ENCODE results near the gene CLDN16. TPM values are rescaled to one million over a fixed set of nuclear protein-coding genes. Genes with fewer than 3 reads are reported as not detected.

CLDN16 gene
- polyA plus RNA-seq, 1 donor from 2014 or later, result not detected

GRCh38 chr3:190361791-190362190 is 26.2 kb upstream of the CLDN16 start:
- Histone ChIP-seq H3K4me2 (ENCODE audit: low read length) (no peak overlapping the region), H3K27me3 (ENCODE audit: insufficient read depth, low read depth, low read length) (no peaks in the 10 kb centered on the region), H3K27ac (ENCODE audit: low read length) (no peak overlapping the region), H3K9me3 (ENCODE audit: low read length) (no peaks in the 10 kb centered on the region), H3K9ac (ENCODE audit: low read length) (no peak overlapping the region), H2AFZ (ENCODE audit: low read depth, low read length) (no peak overlapping the region), H3K79me2 (replicated peaks; ENCODE audit: insufficient read depth, low read length) (no peaks in the 10 kb centered on the region), H3K9me2 (ENCODE audit: insufficient read depth, low read length) (no peaks in the 10 kb centered on the region), H3F3A (ENCODE audit: insufficient read depth, low read length, poor library complexity, severe bottlenecking) (no peaks in the 10 kb centered on the region), H3K36me3 (ENCODE audit: insufficient read depth, low read length) (no peaks in the 10 kb centered on the region), H4K20me1 (ENCODE audit: insufficient read depth) (no peaks in the 10 kb centered on the region), H3K4me3 (ENCODE audit: low read length) (no peak overlapping the region)
- TF ChIP-seq POLR2AphosphoS5 (IDR thresholded peaks at IDR 0.05) (no peak), SMC3 (conservative IDR thresholded peaks at IDR 0.05; ENCODE audit: poor library complexity) (no peak), EP300 (conservative IDR thresholded peaks at IDR 0.05; ENCODE audit: poor library complexity, severe bottlenecking) (no peak), MXI1 (conservative IDR thresholded peaks at IDR 0.05; ENCODE audit: poor library complexity, severe bottlenecking) (no peak), TAF1 (IDR thresholded peaks at IDR 0.05; ENCODE audit: low read depth) (no peak), EZH2 (IDR thresholded peaks at IDR 0.05; ENCODE audit: borderline replicate concordance, insufficient read depth, low read length, poor library complexity, severe bottlenecking) (no peak)
- TF ChIP-seq, protein P1, sequence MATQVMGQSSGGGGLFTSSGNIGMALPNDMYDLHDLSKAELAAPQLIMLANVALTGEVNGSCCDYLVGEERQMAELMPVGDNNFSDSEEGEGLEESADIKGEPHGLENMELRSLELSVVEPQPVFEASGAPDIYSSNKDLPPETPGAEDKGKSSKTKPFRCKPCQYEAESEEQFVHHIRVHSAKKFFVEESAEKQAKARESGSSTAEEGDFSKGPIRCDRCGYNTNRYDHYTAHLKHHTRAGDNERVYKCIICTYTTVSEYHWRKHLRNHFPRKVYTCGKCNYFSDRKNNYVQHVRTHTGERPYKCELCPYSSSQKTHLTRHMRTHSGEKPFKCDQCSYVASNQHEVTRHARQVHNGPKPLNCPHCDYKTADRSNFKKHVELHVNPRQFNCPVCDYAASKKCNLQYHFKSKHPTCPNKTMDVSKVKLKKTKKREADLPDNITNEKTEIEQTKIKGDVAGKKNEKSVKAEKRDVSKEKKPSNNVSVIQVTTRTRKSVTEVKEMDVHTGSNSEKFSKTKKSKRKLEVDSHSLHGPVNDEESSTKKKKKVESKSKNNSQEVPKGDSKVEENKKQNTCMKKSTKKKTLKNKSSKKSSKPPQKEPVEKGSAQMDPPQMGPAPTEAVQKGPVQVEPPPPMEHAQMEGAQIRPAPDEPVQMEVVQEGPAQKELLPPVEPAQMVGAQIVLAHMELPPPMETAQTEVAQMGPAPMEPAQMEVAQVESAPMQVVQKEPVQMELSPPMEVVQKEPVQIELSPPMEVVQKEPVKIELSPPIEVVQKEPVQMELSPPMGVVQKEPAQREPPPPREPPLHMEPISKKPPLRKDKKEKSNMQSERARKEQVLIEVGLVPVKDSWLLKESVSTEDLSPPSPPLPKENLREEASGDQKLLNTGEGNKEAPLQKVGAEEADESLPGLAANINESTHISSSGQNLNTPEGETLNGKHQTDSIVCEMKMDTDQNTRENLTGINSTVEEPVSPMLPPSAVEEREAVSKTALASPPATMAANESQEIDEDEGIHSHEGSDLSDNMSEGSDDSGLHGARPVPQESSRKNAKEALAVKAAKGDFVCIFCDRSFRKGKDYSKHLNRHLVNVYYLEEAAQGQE (IDR thresholded peaks at IDR 0.05; ENCODE audit: borderline replicate concordance), result no peak

DNA sequence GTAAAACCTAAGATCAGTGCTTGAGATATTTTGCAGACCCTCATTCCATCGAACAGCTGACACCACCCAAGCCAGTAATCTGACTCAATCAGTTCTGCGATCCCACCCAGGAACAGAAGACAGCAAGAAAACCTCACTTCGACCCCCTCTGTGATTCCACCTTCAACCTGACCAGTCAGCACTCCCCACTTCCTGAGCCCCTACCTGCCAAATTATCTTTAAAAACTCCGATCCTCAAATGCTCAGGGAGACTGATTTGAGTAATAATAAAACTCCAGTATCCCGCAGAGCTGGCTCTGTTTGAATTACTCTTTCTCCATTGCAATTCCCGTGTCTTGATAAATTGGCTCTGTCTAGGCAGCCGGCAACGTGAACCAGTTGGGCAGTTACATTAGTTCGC is 25.7 kb upstream of the CLDN16 start:
- no peak overlapping the region for H3K4me2 ChIP-seq (ENCODE audit: low read length)
- no peaks in the 10 kb centered on the region for H4K20me1 ChIP-seq (ENCODE audit: insufficient read depth)
- no peak overlapping the region for H3K9ac ChIP-seq (ENCODE audit: low read length)
- no peaks in the 10 kb centered on the region for H3K79me2 ChIP-seq (replicated peaks; ENCODE audit: insufficient read depth, low read length)
- H3K27ac ChIP-seq (ENCODE audit: low read length), result no peak overlapping the region
- no peaks in the 10 kb centered on the region for H3K36me3 ChIP-seq (ENCODE audit: insufficient read depth, low read length)
- no peaks in the 10 kb centered on the region for H3K9me2 ChIP-seq (ENCODE audit: insufficient read depth, low read length)
- H3K9me3 ChIP-seq (ENCODE audit: low read length), result no peaks in the 10 kb centered on the region
- H3F3A ChIP-seq (ENCODE audit: insufficient read depth, low read length, poor library complexity, severe bottlenecking), result no peaks in the 10 kb centered on the region
- H3K27me3 ChIP-seq (ENCODE audit: insufficient read depth, low read depth, low read length), result no peaks in the 10 kb centered on the region
- TF ChIP-seq, protein P2, sequence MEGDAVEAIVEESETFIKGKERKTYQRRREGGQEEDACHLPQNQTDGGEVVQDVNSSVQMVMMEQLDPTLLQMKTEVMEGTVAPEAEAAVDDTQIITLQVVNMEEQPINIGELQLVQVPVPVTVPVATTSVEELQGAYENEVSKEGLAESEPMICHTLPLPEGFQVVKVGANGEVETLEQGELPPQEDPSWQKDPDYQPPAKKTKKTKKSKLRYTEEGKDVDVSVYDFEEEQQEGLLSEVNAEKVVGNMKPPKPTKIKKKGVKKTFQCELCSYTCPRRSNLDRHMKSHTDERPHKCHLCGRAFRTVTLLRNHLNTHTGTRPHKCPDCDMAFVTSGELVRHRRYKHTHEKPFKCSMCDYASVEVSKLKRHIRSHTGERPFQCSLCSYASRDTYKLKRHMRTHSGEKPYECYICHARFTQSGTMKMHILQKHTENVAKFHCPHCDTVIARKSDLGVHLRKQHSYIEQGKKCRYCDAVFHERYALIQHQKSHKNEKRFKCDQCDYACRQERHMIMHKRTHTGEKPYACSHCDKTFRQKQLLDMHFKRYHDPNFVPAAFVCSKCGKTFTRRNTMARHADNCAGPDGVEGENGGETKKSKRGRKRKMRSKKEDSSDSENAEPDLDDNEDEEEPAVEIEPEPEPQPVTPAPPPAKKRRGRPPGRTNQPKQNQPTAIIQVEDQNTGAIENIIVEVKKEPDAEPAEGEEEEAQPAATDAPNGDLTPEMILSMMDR (IDR thresholded peaks at IDR 0.05; ENCODE audit: poor library complexity, severe bottlenecking), result no peak
- TF ChIP-seq, protein P1 (IDR thresholded peaks at IDR 0.05; ENCODE audit: borderline replicate concordance), result no peak
- TF ChIP-seq SMC3 (conservative IDR thresholded peaks at IDR 0.05; ENCODE audit: poor library complexity), result no peak
- no peak for TF ChIP-seq TAF1 (IDR thresholded peaks at IDR 0.05; ENCODE audit: low read depth)
- no peak for TF ChIP-seq MXI1 (conservative IDR thresholded peaks at IDR 0.05; ENCODE audit: poor library complexity, severe bottlenecking)
- no peak for TF ChIP-seq EZH2 (IDR thresholded peaks at IDR 0.05; ENCODE audit: borderline replicate concordance, insufficient read depth, low read length, poor library complexity, severe bottlenecking)
- no peak for TF ChIP-seq RAD21 (conservative IDR thresholded peaks at IDR 0.05)
- no peak for TF ChIP-seq EP300 (conservative IDR thresholded peaks at IDR 0.05; ENCODE audit: poor library complexity, severe bottlenecking)
- no peak for TF ChIP-seq POLR2AphosphoS5 (IDR thresholded peaks at IDR 0.05)
- H2AFZ ChIP-seq (ENCODE audit: low read depth, low read length), result no peak overlapping the region
- no peak overlapping the region for H3K4me3 ChIP-seq (ENCODE audit: low read length)

Data from neural cell (in vitro differentiated cells).